K562 (cell line): ENCODE results near the gene MYOM1. TPM values are rescaled to one million over a fixed set of nuclear protein-coding genes. Genes with fewer than 3 reads are reported as not detected.

ENCODE experiments used
- EHMT2 ChIP-seq: fragments of 450-650 bp; IDR thresholded peaks from 2 replicates; pipeline ENCODE4 v1.6.1; 2018; ENCODE audit warnings: antibody characterized with exemption
- ELF4 ChIP-seq: fragments of 450-650 bp; formaldehyde crosslinking; IDR thresholded peaks from 2 replicates; pipeline ENCODE4 v1.4.0; 2022; ENCODE audit warnings: missing genetic modification characterization
- GTF2F1 ChIP-seq: IDR thresholded peaks from 2 replicates; pipeline ENCODE4 v1.6.1; 2011; ENCODE audit warnings: low read depth, low read length, improper control_type of control experiment
- HCFC1 ChIP-seq: IDR thresholded peaks from 2 replicates; pipeline ENCODE4 v1.6.1; 2012; ENCODE audit warnings: low read depth, low read length, improper control_type of control experiment
- KDM2B ChIP-seq: fragments of 250-450 bp; sonication (Bioruptor Pico); IDR thresholded peaks from 2 replicates; pipeline ENCODE4 v1.8.0; 2021; ENCODE audit warnings: mild to moderate bottlenecking, moderate library complexity
- LCOR ChIP-seq: sonication (generic); formaldehyde crosslinking; IDR thresholded peaks from 2 replicates; pipeline ENCODE4 v1.8.0; 2022; ENCODE audit warnings: mild to moderate bottlenecking, missing genetic modification reagents
- MEF2D ChIP-seq: conservative IDR thresholded peaks from 2 replicates; pipeline ENCODE4 v1.6.1; 2016; ENCODE audit warnings: low read depth, missing genetic modification characterization, missing compliant biosample characterization
- NFIC ChIP-seq: fragments of 450-650 bp; IDR thresholded peaks from 2 replicates; pipeline ENCODE4 v1.6.1; 2017; ENCODE audit warnings: mild to moderate bottlenecking, inconsistent platforms
- NFYB ChIP-seq: IDR thresholded peaks from 2 replicates; pipeline ENCODE4 v1.6.1; 2011; ENCODE audit warnings: mild to moderate bottlenecking, moderate library complexity; ENCODE audit not compliant: insufficient read length; ENCODE audit errors: extremely low read depth
- NR3C1 ChIP-seq: sonication (generic); formaldehyde crosslinking; IDR thresholded peaks from 2 replicates; pipeline ENCODE4 v1.8.1; 2022; ENCODE audit warnings: missing genetic modification reagents
- RAD51 ChIP-seq: fragments of 450-650 bp; IDR thresholded peaks from 2 replicates; pipeline ENCODE4 v1.7.1; 2016; ENCODE audit warnings: low read depth, mild to moderate bottlenecking, borderline replicate concordance
- SIN3A ChIP-seq, 2 experiments: fragments of 150-350 bp in 1 of 2; IDR thresholded peaks; 2 replicates each; pipeline ENCODE4 v1.6.1; 2011 to 2016; ENCODE audit warnings: borderline replicate concordance in 2 of 2, low read depth in 2 of 2, low read length in 2 of 2, mild to moderate bottlenecking in 2 of 2, moderate library complexity in 2 of 2; ENCODE audit not compliant: control insufficient read depth in 1 of 2
- WHSC1 ChIP-seq: IDR thresholded peaks from one replicate; pipeline ENCODE4 v1.6.1; 2012; ENCODE audit warnings: low read length, control low read depth, inconsistent platforms
- ZNF121 ChIP-seq: sonication (generic); formaldehyde crosslinking; conservative IDR thresholded peaks from 2 replicates; pipeline ENCODE4 v1.8.0; 2022; ENCODE audit warnings: missing genetic modification reagents
- ZNF354B ChIP-seq: fragments of 250-450 bp; sonication (Bioruptor Pico); IDR thresholded peaks from 2 replicates; pipeline ENCODE4 v1.4.0; 2020
- ZNF583 ChIP-seq: fragments of 250-450 bp; sonication (Bioruptor Pico); IDR thresholded peaks from 2 replicates; pipeline ENCODE4 v1.4.0; 2020
- ZNF79 ChIP-seq: fragments of 250-450 bp; sonication (Bioruptor Pico); IDR thresholded peaks from 2 replicates; pipeline ENCODE4 v1.4.0; 2020; ENCODE audit warnings: low read depth, mild to moderate bottlenecking, moderate library complexity
- ZSCAN29 ChIP-seq: fragments of 450-650 bp; IDR thresholded peaks from 2 replicates; pipeline ENCODE4 v1.6.1; 2017
- polyA plus RNA-seq, 8 experiments: library from polyadenylated mRNA; depleted of rRNA in 4 of 8; stranded (reverse) in 5 of 8; unstranded in 3 of 8; fragments of >200 nt; fragmentation: Nextera tagmentation in 2 of 8; fragmentation: Illumina TruSeq in 1 of 8; extraction: Ambion mirVana in 2 of 8; extraction: Trizol in 1 of 8; gene quantifications; 2 replicates each; pipeline versions ENCODE4 v1.2.1 to v1.2.3, GENCODE V29; 2011 to 2014; ENCODE audit warnings: inconsistent platforms in 1 of 8, missing spikeins in 1 of 8
- total RNA-seq, 7 experiments: library from RNA; depleted of rRNA in 6 of 7; stranded (reverse); fragments of >200 nt in 6 of 7; fragmentation: Illumina TruSeq in 2 of 7; extraction: Trizol in 2 of 7; gene quantifications; 2 replicates each; pipeline versions ENCODE4 v1.2.1 to v1.2.3, GENCODE V29; 2011 to 2021; ENCODE audit warnings: low replicate concordance in 1 of 7
- TF ChIP-seq, protein P1 (sequence below): sonication (generic); formaldehyde crosslinking; IDR thresholded peaks from 2 replicates; pipeline ENCODE4 v1.8.1; 2023; ENCODE audit warnings: missing genetic modification reagents, mild to moderate bottlenecking, borderline replicate concordance
- TF ChIP-seq, protein P2 (sequence below): fragments of 250-450 bp; sonication (Bioruptor Pico); IDR thresholded peaks from 2 replicates; pipeline ENCODE4 v1.8.0; 2021; ENCODE audit warnings: borderline replicate concordance, mild to moderate bottlenecking, moderate library complexity; ENCODE audit not compliant: poor library complexity, severe bottlenecking
- TF ChIP-seq, protein P3 (sequence below): IDR thresholded peaks from 2 replicates; pipeline ENCODE4 v1.6.1; 2011; ENCODE audit not compliant: insufficient read length; ENCODE audit errors: extremely low read depth
- TF ChIP-seq, protein P4 (sequence below): fragments of 250-450 bp; sonication (Bioruptor Pico); IDR thresholded peaks from 2 replicates; pipeline ENCODE4 v1.5.0; 2022; ENCODE audit warnings: mild to moderate bottlenecking

The MYOM1 gene
- total and polyA plus RNA-seq, 9 of the 15 experiments (the other 6 are each of a cell fraction or from before 2014, with no cell fraction given) = 0.01 to 0.62 (median 0.25) TPM

DNA sequence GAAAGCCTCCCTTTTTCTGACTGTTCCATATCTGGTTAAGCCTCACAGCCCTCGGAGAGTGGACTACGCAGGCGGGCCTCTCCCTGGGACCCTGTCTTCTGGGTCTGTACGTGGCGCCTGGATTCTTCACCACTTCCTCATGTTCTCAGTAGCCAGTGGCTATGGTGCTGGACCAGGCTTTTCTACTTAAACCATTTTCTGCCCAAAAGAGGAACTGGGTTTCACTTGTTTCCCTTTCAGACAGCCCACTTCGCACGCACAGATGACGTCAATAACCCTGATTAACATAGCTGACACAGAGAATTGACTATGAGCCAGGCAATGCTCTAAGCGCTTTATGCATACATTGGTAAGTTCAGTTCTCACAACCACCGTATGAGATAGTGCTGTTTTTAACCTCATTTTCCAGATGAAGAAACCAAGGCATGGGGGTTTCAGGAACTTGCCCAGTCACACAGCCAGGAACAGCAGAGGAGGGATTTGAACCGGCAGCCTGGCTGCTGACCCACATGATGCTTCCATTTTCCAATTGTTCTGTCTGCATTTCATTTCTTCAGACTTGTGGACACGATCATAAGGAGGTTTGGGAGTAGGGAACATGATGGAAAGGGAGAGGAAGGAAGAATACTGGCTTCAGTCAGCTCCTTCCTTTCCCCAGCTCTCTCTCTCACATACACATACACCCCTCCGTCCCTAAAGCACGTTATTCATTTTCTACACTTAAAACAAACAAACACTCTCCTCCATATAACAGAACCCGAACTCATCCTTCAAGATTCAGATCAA lies 41.7 kb downstream of the MYOM1 start (continued):
- TF ChIP-seq LCOR (CRISPR knock-in tag) = no peak
- TF ChIP-seq ZNF354B (CRISPR knock-in tag) = no peak
- no peak for TF ChIP-seq NFYB
- TF ChIP-seq, protein P1, sequence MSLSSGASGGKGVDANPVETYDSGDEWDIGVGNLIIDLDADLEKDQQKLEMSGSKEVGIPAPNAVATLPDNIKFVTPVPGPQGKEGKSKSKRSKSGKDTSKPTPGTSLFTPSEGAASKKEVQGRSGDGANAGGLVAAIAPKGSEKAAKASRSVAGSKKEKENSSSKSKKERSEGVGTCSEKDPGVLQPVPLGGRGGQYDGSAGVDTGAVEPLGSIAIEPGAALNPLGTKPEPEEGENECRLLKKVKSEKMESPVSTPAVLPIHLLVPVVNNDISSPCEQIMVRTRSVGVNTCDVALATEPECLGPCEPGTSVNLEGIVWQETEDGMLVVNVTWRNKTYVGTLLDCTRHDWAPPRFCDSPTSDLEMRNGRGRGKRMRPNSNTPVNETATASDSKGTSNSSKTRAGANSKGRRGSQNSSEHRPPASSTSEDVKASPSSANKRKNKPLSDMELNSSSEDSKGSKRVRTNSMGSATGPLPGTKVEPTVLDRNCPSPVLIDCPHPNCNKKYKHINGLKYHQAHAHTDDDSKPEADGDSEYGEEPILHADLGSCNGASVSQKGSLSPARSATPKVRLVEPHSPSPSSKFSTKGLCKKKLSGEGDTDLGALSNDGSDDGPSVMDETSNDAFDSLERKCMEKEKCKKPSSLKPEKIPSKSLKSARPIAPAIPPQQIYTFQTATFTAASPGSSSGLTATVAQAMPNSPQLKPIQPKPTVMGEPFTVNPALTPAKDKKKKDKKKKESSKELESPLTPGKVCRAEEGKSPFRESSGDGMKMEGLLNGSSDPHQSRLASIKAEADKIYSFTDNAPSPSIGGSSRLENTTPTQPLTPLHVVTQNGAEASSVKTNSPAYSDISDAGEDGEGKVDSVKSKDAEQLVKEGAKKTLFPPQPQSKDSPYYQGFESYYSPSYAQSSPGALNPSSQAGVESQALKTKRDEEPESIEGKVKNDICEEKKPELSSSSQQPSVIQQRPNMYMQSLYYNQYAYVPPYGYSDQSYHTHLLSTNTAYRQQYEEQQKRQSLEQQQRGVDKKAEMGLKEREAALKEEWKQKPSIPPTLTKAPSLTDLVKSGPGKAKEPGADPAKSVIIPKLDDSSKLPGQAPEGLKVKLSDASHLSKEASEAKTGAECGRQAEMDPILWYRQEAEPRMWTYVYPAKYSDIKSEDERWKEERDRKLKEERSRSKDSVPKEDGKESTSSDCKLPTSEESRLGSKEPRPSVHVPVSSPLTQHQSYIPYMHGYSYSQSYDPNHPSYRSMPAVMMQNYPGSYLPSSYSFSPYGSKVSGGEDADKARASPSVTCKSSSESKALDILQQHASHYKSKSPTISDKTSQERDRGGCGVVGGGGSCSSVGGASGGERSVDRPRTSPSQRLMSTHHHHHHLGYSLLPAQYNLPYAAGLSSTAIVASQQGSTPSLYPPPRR = no peak
- TF ChIP-seq NR3C1 (CRISPR knock-in tag) = no peak
- TF ChIP-seq HCFC1 = no peak
- TF ChIP-seq WHSC1 = no peak
- no peak for TF ChIP-seq RAD51
- TF ChIP-seq SIN3A (IDR thresholded peaks at IDR 0.05; ENCODE audit: borderline replicate concordance in 2 of 2, control insufficient read depth in 1 of 2, low read depth in 2 of 2, low read length in 2 of 2) = no peak
- no peak; the same call in 1 of the 2 replicates for TF ChIP-seq MEF2D
- no peak for TF ChIP-seq ZNF121 (CRISPR knock-in tag)
- no peak for TF ChIP-seq ZNF79 (CRISPR knock-in tag)
- TF ChIP-seq, protein P2, sequence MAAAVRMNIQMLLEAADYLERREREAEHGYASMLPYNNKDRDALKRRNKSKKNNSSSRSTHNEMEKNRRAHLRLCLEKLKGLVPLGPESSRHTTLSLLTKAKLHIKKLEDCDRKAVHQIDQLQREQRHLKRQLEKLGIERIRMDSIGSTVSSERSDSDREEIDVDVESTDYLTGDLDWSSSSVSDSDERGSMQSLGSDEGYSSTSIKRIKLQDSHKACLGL (CRISPR knock-in tag) = no peak
- TF ChIP-seq, protein P3, sequence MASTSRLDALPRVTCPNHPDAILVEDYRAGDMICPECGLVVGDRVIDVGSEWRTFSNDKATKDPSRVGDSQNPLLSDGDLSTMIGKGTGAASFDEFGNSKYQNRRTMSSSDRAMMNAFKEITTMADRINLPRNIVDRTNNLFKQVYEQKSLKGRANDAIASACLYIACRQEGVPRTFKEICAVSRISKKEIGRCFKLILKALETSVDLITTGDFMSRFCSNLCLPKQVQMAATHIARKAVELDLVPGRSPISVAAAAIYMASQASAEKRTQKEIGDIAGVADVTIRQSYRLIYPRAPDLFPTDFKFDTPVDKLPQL = no peak
- TF ChIP-seq ZNF583 (CRISPR knock-in tag) = no peak
- no peak for TF ChIP-seq GTF2F1
- TF ChIP-seq ELF4 (CRISPR knock-in tag) = no peak
- no peak for TF ChIP-seq EHMT2
- TF ChIP-seq, protein P4, sequence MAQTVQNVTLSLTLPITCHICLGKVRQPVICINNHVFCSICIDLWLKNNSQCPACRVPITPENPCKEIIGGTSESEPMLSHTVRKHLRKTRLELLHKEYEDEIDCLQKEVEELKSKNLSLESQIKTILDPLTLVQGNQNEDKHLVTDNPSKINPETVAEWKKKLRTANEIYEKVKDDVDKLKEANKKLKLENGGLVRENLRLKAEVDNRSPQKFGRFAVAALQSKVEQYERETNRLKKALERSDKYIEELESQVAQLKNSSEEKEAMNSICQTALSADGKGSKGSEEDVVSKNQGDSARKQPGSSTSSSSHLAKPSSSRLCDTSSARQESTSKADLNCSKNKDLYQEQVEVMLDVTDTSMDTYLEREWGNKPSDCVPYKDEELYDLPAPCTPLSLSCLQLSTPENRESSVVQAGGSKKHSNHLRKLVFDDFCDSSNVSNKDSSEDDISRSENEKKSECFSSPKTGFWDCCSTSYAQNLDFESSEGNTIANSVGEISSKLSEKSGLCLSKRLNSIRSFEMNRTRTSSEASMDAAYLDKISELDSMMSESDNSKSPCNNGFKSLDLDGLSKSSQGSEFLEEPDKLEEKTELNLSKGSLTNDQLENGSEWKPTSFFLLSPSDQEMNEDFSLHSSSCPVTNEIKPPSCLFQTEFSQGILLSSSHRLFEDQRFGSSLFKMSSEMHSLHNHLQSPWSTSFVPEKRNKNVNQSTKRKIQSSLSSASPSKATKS (CRISPR knock-in tag) = no peak
- peak; percentile 31 for TF ChIP-seq NFIC
- no peak for TF ChIP-seq KDM2B
- no peak for TF ChIP-seq ZSCAN29
